Mesodermal cell (in vitro differentiated cells): ENCODE measurements around the gene SOX21.

Experiments used
- H3K27ac ChIP-seq: 2 replicates; pipeline ENCODE4 v1.7.0; 2013; ENCODE audit warnings: mild to moderate bottlenecking, low read depth, low read length, moderate library complexity; ENCODE audit not compliant: severe bottlenecking
- H3K36me3 ChIP-seq: 2 replicates; pipeline ENCODE4 v1.7.1; 2013; ENCODE audit warnings: mild to moderate bottlenecking, low read length, moderate library complexity; ENCODE audit not compliant: control insufficient read depth, insufficient read depth
- H3K4me1 ChIP-seq: one replicate; pipeline ENCODE4 v1.7.1; 2013; ENCODE audit warnings: mild to moderate bottlenecking, low read length; ENCODE audit not compliant: insufficient read depth, control insufficient read depth, poor library complexity, severe bottlenecking
- H3K4me3 ChIP-seq: 2 replicates; pipeline ENCODE4 v1.7.0; 2013; ENCODE audit warnings: low read length, control low read depth, mild to moderate bottlenecking; ENCODE audit not compliant: insufficient read depth, poor library complexity, severe bottlenecking; ENCODE audit errors: extremely low read depth
- H3K9me3 ChIP-seq: 2 replicates; pipeline ENCODE4 v1.7.1; 2013; ENCODE audit warnings: mild to moderate bottlenecking, low read length, moderate library complexity; ENCODE audit not compliant: control insufficient read depth
- WGBS, 2 experiments: methylation state at CpG; one replicate each; pipeline ENCODE4 v1.1.5; 2013; ENCODE audit warnings: missing lambda C conversion rate in 2 of 2; ENCODE audit not compliant: insufficient coverage in 2 of 2; 5-methylcytosine and 5-hydroxymethylcytosine counted together

The SOX21 gene

GRCh38 chr13:94709001-94709834, 3.1 kb downstream of the SOX21 start:
- Histone ChIP-seq H3K4me1 (no peaks in the 10 kb centered on the region), H3K4me3 (no peak overlapping the region), H3K36me3 (no peaks in the 10 kb centered on the region), H3K27ac (no peak overlapping the region), H3K9me3 (no peaks in the 10 kb centered on the region)
- no CpG with 5 or more reads among the region's 7 CpGs for whole genome bisulfite sequencing, 2 experiments

DNA sequence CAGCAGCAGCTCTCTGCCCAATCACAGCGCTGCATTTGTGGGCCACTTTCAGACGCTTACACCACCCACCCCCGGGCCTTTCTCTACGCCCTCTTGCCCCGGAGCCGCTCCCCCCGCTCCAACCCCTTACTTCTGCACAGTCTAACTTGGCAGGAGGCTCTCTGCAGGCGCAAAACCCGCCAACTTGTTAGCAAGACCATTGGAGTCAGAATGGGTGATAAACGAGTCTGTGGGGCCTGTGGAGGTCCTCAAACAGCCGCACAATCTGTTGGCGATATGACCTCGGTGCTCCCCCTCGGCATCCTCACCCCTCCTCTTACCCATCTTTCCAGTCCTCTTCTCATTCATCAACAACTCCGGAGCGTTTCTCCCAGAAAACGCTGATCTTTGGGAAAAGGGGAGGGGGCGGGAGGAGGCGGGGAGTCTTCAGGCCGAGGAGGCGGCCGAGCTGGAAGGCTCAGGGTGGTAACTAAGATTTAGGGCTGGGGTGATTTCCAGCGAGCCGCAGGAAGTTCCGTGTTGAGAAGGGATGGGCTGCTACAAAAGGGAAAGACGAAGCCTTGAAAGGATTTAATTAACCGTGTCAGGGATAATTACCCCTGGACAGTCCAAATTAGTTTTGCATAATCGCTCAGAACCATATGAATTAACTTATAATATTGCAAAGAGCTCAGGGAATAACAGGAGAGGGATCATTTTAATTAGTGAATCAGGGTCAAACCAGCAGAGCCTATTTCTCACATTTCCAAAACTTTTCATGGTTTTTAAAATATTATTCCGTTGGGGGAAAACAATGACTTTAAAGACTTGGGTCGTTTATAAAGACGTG, 4.1 kb downstream of the SOX21 start:
- Histone ChIP-seq H3K4me1 (no peaks in the 10 kb centered on the region), H3K27ac (no peak overlapping the region), H3K4me3 (no peak overlapping the region), H3K9me3 (no peaks in the 10 kb centered on the region), H3K36me3 (no peaks in the 10 kb centered on the region)
- WGBS, 2 experiments = 1 to 2% methylated on average over 11 to 12 of the region's 31 CpGs

GRCh38 chr13:94707400-94708021, 4.8 kb downstream of the SOX21 start:
- peaks cover 3% of the 10 kb centered on the region for H3K4me1 ChIP-seq
- no peak overlapping the region for H3K27ac ChIP-seq
- H3K4me3 ChIP-seq = no peak overlapping the region
- 1% methylated on average over 28 to 29 of the region's 41 CpGs for WGBS, 2 experiments
- H3K9me3 ChIP-seq = no peaks in the 10 kb centered on the region
- H3K36me3 ChIP-seq = no peaks in the 10 kb centered on the region

- Histone ChIP-seq H3K27ac (no peak overlapping the region), H3K9me3 (no peaks in the 10 kb centered on the region), H3K36me3 (no peaks in the 10 kb centered on the region), H3K4me3 (no peak overlapping the region), H3K4me1 (peaks cover 3% of the 10 kb centered on the region)
- WGBS, 2 experiments = 0 to 1% methylated on average over 11 to 12 of the region's 15 CpGs
Measured at GRCh38 chr13:94706843-94707399, 5.4 kb downstream of the SOX21 start.

DNA sequence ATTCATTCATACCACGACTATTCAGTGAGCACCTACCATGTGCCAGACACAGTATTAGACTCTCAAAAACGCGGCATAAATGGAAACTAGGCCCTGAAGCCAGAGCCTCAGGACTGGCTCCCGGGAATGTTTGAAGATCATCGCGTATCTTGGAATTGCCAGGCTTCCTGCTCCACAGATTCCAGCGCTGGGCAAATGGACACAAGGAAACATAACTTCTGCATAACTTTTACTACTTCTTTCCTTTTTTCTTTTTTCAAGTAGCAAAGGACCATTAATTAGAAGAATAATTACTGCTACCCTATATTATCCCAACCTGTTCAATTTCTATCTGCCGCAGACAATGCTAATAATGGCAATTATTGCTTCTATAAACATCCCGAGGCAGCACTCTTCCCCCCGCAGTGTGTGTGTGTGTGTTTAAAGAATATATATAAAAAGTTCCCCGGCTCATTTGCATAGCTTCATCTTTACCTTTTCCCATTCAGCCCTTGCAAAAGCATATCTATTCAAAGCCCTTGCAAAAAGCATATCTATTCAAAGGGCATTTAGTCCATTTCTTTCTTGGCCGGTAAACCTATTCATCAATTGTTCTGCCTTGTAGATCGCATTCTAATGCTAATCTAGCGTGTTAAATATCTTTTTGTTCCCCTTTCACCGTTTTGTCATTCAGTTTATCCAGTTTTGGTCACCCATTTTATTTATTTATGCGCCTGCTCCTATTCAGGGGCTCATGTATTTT, 6.1 kb downstream of the SOX21 start:
- Histone ChIP-seq H3K27ac (no peak overlapping the region), H3K9me3 (no peaks in the 10 kb centered on the region), H3K4me1 (peaks cover 3% of the 10 kb centered on the region), H3K36me3 (no peaks in the 10 kb centered on the region), H3K4me3 (no peak overlapping the region)
- 4 to 7% methylated on average over 10 to 11 of the region's 16 CpGs for WGBS, 2 experiments

DNA sequence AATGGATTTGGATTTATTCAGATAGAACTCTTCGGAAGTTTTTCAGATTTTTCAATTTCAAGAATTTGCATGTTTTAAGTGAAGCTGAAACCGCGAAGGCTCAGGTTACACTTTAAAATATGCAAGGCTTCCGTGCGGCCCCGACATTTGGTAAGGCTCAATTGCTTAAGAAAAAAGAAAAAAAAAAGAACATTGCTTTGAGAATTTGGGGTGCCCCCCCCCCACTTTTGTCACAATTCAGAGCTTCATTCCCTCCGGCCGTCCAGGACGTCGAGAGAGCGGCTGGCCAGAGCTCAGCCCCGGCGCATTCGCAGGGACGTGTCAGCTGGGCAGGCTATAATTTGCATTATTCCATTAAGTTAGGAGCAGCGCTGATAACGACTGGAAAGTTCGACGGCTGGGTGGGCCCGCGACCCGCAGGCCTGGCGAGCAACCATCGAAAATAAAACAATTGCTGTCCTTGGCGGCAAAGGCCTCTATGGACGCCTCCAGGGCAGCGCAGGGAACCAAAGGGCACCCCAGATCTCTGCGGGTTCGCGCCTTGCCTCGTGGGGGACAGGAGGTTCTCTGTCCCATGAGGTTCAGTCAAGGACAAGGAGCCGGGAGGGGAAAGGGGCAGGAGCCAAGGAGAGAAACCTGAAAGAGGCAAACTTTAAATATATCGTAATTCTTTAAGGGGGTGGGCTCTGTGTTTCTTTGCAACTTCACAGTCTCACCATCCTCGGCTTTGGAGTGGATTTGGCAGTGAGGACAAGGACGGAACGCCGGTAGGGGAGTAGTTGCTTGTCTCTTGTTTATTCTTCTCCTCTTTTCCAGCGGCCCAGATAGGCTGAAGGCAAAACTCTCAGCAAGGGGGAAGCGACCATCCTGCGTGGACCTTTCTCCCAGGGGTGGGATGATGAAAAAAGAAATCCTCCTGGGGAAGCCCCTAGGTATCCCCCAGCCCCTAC, 7.0 kb downstream of the SOX21 start:
- H3K9me3 ChIP-seq = no peaks in the 10 kb centered on the region
- no peaks in the 10 kb centered on the region for H3K36me3 ChIP-seq
- no peak overlapping the region for H3K27ac ChIP-seq
- H3K4me1 ChIP-seq = peaks cover 3% of the 10 kb centered on the region
- H3K4me3 ChIP-seq = no peak overlapping the region
- WGBS, 2 experiments = 3 to 5% methylated on average over 27 to 29 of the region's 40 CpGs

GRCh38 chr13:94704377-94705080, 7.8 kb downstream of the SOX21 start:
- Histone ChIP-seq H3K4me1 (peaks cover 3% of the 10 kb centered on the region), H3K27ac (no peak overlapping the region), H3K4me3 (no peak overlapping the region), H3K36me3 (no peaks in the 10 kb centered on the region), H3K9me3 (no peaks in the 10 kb centered on the region)
- WGBS, 2 experiments = 20 to 24% methylated on average over 2 to 5 of the region's 24 CpGs

DNA sequence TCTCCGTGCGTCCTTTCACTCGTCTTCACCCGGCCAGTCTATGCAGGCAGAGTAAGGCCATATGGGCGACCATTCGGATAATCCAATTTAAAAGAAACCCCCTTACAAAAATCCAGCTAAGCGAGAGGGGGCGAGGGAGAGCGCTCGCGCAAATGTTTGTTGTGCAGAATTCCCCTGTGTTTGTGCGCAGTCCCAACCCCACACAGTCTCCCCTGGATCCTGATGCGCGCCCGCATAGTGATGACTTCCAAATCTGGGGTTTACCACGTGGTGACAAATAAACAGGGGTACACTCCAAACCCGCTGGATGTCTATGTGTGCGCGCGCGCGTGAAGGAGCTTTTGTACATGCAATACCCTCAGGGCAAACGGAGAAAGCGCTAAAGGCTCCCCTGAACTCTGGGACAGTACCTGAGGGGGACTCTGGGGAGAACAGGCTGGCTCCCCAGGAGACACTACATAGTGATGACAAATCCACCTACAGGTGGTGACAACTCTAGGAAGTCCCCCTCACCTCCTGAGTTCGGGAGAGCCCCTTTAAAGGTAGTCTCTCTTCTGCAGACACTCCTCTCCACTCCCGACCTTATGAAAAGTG, 8.5 kb downstream of the SOX21 start:
- Histone ChIP-seq H3K36me3 (no peaks in the 10 kb centered on the region), H3K4me1 (peaks cover 3% of the 10 kb centered on the region), H3K9me3 (no peaks in the 10 kb centered on the region), H3K4me3 (no peak overlapping the region), H3K27ac (no peak overlapping the region)
- 4 to 5% methylated on average over 20 of the region's 26 CpGs for WGBS, 2 experiments

GRCh38 chr13:94703271-94703670, 9.1 kb downstream of the SOX21 start:
- H3K4me1 ChIP-seq = peaks cover 3% of the 10 kb centered on the region
- H3K27ac ChIP-seq = no peak overlapping the region
- H3K4me3 ChIP-seq = no peak overlapping the region
- WGBS, 2 experiments = 1% methylated on average over 11 to 16 of the region's 17 CpGs
- no peaks in the 10 kb centered on the region for H3K36me3 ChIP-seq
- no peaks in the 10 kb centered on the region for H3K9me3 ChIP-seq
